Retinal pigment epithelial cell (primary cell): ENCODE measurements around the gene RASGEF1C.

ENCODE experiments used
- DNase-seq: peaks from one replicate; pipeline ENCODE4 v3.0.0-alpha.2; 2010; ENCODE audit warnings: low read depth
- H3K4me3 ChIP-seq: 2 replicates; pipeline ENCODE4 v1.5.1; 2011; ENCODE audit warnings: mild to moderate bottlenecking, low read length, control low read depth, moderate library complexity
- CTCF ChIP-seq: conservative IDR thresholded peaks from 2 replicates; pipeline ENCODE4 v1.5.1; 2011; ENCODE audit warnings: low read depth, low read length, control low read depth, inconsistent platforms

RASGEF1C gene

GRCh38 chr5:180153099-180153498 lies 55.9 kb downstream of the RASGEF1C start:
- no peak for TF ChIP-seq CTCF
- no peak overlapping the region for H3K4me3 ChIP-seq
- no peak for DNase-seq

GRCh38 chr5:180143656-180144364 lies 65.2 kb downstream of the RASGEF1C start:
- no peak overlapping the region for H3K4me3 ChIP-seq
- DNase-seq: no peak
- TF ChIP-seq CTCF: no peak

- DNase-seq: no peak
- H3K4me3 ChIP-seq: no peak overlapping the region
- no peak for TF ChIP-seq CTCF
Measured at GRCh38 chr5:180142824-180143610, 66.0 kb downstream of the RASGEF1C start.

- no peak for DNase-seq
- TF ChIP-seq CTCF: no peak
- H3K4me3 ChIP-seq: no peak overlapping the region
Measured at GRCh38 chr5:180142021-180142765, 66.8 kb downstream of the RASGEF1C start.

- no peak for TF ChIP-seq CTCF
- no peak for DNase-seq
Measured at GRCh38 chr5:180141068-180141660, 67.8 kb downstream of the RASGEF1C start.

GRCh38 chr5:180140571-180140970 lies 68.4 kb downstream of the RASGEF1C start:
- no peak overlapping the region for H3K4me3 ChIP-seq
- no peak for DNase-seq
- TF ChIP-seq CTCF: no peak

More at GRCh38 chr5:180141068-180141660, 67.8 kb downstream of the RASGEF1C start:
- H3K4me3 ChIP-seq: no peak overlapping the region
